ENCODE measurements around the gene G3BP1. TPM values are rescaled to one million over a fixed set of nuclear protein-coding genes. Genes with fewer than 3 reads are reported as not detected.
A peak's percentile ranks its signal among the peaks of the same experiment; 100 is the strongest.
"Not testable (repeated sequence)": the region's sequence is repeated elsewhere in the genome, so short reads cannot be mapped to it uniquely, and the experiment has no call there.

The G3BP1 gene
- total RNA-seq, 1 donor from 2014 or later: 125 TPM

- no peak for ATAC-seq
- intact Hi-C loops (cut with micrococcal nuclease): no loop called here
- DNase-seq: no peak
Observed at GRCh38 chr5:151822141-151822540, 50.4 kb downstream of the G3BP1 start.

DNA sequence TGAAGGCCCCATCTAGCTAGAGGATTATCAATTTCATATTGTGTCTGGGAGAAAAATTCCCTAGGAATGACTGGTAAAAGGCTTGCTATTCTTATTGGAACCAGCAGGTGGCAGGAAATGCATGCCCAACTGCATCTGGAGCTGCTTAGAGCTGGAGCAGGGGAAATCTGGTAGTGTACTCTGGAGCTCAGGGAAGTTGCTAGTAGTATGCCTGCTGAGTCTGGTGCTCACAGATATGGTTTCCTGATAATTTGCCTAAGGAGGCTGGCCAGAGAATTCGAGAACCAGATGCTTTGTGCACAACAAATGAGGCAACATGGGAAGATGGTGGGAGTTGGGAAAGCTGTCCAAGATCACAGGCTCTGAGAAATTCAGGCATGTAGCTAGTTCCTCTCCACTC is 53.7 kb downstream of the G3BP1 start:
- intact Hi-C loops (cut with micrococcal nuclease): loop anchor here (2.0 to 5.0 kb wide), 3 partner anchors 317 to 682 kb away; no protein-coding TSS in a partner anchor
- ATAC-seq (peak; percentile 95), DNase-seq (peak; percentile 31)

GRCh38 chr5:151829370-151829769 is 57.6 kb downstream of the G3BP1 start:
- DNase-seq (no peak), ATAC-seq (no peak)
- intact Hi-C loops (cut with micrococcal nuclease): loop anchor here (5.0 kb wide), 1 partner anchor 678 kb away; no protein-coding TSS in a partner anchor

DNA sequence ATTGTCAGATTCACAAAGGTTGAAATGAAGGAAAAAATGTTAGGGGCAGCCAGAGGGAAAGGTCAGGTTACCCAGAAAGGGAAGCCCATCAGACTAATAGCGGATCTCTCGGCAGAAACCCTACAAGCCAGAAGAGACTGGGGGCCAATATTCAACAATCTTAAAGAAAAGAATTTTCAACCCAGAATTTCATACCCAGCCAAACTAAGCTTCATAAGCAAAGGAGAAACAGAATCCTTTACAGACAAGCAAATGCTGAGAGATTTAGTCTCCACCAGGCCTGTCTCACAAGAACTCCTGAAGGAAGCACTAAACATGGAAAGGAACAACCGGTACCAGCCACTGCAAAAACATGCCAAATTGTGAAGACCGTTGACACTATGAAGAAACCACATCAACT is 61.1 kb downstream of the G3BP1 start:
- DNase-seq; intact Hi-C loops (cut with micrococcal nuclease); ATAC-seq: not testable (repeated sequence)

- DNase-seq (no peak), ATAC-seq (no peak)
- intact Hi-C loops (cut with micrococcal nuclease): no loop called here
Observed at GRCh38 chr5:151846765-151847164, 75.0 kb downstream of the G3BP1 start.

DNA sequence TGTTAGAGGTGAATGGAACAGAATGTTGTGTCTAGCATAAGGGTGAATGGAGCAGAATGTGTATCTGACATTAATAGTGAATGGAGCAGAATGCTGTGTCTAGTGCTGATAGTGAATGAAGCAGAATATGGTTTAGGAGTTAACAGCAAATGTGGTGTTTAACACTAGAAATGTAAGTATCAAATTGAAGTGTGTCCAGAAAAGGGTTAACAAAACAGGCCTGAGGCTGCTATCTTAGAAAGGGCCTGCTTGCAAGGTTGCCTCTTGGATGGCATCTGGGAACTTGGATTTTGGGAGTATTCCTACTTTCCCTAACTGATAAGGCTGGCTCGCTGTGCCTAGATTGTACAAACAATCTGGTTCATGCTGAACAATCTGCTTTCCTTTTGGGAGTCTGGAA is 76.1 kb downstream of the G3BP1 start:
- DNase-seq (no peak), ATAC-seq (no peak)
- intact Hi-C loops (cut with micrococcal nuclease): no loop called here

- ATAC-seq (no peak), DNase-seq (no peak)
- intact Hi-C loops (cut with micrococcal nuclease): no loop called here
Observed at GRCh38 chr5:151855701-151856100, 83.9 kb downstream of the G3BP1 start.

DNA sequence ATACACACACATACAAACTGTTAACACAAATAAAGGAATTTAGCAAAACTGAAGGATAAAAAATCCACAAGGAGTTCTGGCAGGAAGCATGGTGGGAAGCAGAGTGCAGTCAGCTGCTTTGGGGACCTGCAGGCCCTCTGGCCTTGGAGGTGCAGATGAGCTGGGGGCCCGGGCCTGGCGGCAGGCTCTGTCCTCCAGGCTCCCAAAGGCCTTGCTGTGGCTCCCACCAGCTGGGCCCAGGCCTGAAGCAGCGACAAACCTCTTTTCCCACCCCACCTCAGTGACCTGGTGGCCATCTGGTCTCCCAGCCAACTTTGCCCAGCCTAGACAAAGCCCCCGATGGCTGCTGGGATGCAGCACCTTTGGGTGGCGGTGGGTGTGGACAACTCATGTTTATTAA is 85.1 kb downstream of the G3BP1 start:
- ATAC-seq: no peak

DNA sequence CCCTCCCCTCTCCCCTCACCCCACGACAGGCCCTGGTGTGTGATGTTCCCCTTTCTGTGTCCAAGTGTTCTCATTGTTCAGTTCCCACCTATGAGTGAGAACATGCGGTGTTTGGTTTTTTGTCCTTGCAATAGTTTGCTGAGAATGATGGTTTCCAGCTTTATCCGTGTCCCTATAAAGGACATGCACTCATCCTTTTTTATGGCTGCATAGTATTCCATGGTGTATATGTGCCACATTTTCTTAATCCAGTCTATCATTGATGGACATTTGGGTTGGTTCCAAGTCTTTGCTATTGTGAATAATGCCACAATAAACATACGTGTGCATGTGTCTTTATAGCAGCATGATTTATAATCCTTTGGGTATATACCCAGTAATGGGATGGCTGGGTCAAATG is 89.1 kb downstream of the G3BP1 start:
- DNase-seq: not testable (repeated sequence)

More for the DNA sequence above, 85.1 kb downstream of the G3BP1 start:
- intact Hi-C loops (cut with micrococcal nuclease): no loop called here
- DNase-seq: no peak

More for the DNA sequence above, 89.1 kb downstream of the G3BP1 start:
- intact Hi-C loops (cut with micrococcal nuclease); ATAC-seq: not testable (repeated sequence)

Other genes starting within 250 kb of the G3BP1 start
- not detected for gene FAT2, start 180.6 kb upstream of the G3BP1 start, total RNA-seq
- gene SPARC, start 85.0 kb upstream of the G3BP1 start, total RNA-seq: 439 TPM
- 63.2 TPM for gene ATOX1, start 13.3 kb upstream of the G3BP1 start, total RNA-seq
- gene GLRA1, start 152.9 kb downstream of the G3BP1 start, total RNA-seq: not detected